Stimulated activated CD8-positive, alpha-beta memory T cell treated with anti-CD3 and anti-CD28 coated beads, Interleukin-7, amount 100 ng/mL, for 48 hours (primary cell): Measurements from ENCODE around the gene TBC1D21.
A peak's percentile ranks its signal among the peaks of the same experiment; 100 is the strongest.

ENCODE experiments used
- DNase-seq, 2 donors: peaks; one replicate each; pipeline ENCODE4 v3.0.0-alpha.2; 2020; ENCODE audit warnings: low read depth in 1 of 2; ENCODE audit errors: extremely low read depth in 1 of 2

Gene TBC1D21

DNA sequence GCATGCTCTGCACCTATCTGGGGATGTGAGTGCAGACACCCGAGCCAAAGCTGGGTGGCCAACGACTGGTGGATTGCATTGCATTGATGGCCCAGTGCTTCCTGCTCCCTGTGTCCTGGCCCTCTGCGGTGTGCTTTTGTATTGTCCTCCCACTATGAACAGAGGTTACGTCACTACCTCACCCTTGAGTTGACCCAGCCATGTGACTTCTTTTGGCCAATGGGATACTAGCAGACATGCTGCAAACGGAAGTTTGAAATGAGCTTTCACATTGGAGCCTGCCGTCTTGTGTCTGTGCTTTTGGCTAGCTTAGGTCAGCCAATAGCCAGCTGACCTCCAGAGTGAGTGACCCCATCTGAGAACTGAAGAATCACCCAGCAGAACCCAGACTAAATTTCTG is 15.3 kb upstream of the TBC1D21 start:
- DNase-seq, result no peak

DNA sequence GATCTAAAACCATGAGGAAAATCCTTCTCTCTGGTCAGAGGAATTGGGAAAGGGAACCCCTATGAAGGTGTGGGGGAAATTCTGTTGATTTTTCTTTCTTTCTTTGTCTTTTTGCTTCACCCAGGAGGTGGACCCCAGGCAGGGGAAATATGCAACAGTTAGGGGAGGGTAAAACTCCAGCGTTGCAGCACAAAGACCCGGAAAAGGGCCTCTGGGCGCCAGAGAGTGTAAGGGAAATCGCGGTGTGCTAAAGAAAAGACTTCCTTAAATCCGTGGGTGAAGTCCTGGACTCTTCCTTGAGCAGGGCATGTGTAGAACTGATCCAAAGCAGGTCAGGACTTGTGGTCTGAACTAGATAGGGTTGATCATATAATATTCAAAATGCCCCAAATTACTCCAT is 11.1 kb upstream of the TBC1D21 start:
- DNase-seq, result no peak

DNA sequence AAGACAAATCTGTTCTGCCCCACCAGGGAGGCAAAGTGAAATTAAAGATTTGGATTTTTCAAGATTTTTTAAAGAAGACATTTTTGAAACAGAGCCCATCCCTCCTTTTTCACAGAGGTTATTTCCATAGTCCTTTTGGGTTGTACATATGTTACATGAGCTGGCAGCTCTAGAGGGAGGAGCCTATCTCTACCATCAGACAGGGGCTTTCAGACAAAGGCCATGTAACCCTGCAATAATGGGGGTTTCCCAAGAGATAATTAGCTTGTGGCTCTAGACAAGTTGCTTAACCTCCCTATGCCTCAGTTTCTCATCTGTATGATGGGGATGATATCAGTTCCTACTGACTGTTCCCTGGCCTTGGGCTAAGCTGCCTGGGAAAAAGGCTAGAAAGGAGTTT is 8.0 kb upstream of the TBC1D21 start:
- DNase-seq, result no peak

DNA sequence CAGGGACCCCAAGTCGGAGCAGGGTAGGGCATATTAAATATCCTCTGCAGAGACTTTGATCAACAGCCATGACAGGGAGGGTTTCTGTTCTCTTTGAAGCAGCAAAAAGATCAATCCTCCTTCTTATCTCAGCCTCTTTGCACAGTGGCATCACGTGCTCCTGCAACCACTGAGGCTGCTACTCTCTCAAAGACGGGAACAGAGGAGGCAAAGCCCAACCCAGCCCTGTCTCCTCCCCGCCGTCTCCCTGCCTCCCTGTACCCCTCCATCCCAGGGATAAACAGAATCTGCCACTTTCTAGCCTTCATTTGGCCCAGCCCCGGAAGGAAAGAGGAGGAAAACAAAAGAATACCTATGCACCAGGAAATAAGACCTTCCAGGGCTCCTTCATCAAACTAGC is 7.5 kb upstream of the TBC1D21 start:
- no peak for DNase-seq

DNA sequence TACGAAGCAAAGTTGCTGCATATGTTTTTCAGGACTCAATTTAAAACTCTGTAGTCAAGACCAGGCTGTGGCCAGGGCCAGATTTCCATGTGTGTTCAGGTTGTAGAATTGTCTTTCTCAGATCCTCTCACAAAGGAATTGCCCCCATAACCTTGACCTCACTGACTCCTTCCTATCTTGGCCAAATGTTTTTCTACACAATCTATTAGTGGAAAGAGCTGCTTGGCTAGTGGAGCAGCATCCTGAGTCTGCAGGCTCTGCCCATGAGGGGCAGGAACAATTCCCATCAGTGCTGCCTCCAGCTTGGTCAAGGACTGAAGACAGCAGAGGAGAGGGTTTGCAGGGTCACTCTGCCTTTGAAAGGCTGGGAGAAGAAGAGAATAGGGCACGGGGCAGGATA is 6.9 kb upstream of the TBC1D21 start:
- DNase-seq, result no peak

DNA sequence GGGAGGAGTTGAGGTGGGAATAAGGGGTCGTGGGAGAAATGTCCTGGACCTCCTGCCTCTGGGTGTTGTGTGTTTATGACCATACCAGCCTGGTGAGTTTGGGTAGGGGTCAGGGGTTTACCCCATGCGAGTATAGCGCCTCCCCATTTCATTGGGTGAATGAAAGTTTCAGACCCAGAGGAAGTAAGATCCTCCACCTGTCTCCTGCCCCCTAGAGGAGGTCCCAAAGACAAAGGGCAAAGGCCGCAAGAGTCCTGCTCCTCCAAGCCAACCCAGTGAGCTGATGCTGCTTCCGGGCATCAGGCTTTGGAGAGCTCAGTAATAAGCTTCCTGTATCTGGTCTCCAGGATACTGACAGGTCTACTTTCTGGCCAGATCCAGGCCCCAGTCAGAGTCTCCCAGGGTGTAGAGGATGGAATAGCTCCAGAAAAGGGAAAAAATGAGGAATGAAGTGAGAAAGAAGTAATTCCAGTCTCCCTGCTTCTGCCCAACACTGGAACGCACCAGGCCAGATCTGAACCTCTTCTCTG is 6.4 kb upstream of the TBC1D21 start:
- DNase-seq, result no peak

DNA sequence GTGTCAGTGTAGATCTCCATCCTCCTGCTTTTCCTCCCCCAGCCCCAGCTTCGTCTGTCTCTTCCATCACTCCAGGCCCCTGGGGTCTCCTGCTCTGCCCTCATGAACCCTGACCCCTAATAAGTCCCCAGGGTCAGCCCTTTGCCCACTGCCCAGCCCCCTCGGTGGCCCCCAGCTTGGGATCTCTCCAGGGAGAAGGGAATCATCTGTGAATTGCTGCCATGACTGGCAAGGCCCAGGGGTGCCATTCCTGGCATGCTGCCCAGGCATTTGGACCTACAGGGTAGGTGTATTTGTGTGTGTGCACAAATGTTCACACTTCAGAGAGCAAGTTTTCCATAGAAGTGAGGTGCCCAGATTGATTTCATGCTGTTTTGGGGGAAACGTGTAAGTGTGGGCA is 5.9 kb upstream of the TBC1D21 start:
- DNase-seq, result no peak

DNA sequence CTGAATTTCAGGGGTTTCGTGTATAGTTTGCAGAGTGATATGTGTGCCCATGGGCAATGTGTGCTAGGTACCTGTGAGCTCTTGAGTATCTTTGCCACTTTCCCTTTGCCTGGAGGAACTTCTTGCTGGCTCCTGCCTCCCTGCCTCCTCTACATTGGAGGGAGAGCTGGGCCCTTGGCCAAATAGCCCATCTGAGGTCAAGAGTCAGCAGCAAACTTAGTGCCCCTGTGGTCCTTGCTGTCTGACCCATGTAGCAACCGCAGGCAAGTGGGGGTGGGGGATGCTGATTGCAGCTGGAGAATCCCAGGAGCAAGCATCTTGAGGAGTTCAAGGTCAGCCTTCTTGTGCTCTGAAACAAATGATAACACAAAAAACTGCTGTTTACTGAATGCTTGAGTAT is 5.4 kb upstream of the TBC1D21 start:
- no peak for DNase-seq

DNA sequence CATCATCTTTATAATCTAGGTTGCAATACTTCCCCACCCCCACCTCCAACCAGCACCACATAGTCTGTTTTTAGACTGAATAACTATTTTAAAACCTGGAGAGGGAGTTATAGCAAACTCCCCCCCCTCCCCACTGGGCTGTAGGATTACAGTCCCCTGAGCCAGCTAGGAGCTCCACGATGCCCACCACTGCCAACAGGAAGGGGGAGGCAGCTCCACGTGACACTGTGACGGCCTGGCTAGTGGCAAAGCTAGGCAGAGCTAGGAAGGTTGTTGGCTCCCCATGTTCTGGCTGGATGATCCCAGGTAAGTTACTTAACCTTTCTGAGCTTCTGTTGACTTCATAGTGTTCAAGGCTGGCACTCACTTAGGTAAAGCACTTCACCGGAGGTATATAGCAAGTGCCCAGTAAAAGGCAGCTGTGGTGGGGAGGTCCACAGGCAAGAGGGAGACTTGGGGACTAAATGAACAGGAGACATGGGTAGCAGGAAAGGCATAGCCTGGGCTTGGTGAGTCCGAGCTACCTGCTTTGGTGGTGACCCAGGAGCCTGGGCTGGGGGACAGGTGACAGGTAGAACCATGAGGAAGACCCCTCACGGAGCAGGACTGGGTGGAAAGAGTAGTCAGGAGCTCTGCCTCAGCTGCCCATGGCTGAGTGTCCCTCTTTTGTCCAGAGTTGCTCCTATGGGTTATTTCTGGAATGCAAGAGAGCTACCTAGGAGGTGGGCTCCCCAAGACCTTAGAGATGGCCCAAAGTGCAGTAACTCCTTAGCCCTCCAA is 4.0 kb upstream of the TBC1D21 start:
- no peak for DNase-seq

DNA sequence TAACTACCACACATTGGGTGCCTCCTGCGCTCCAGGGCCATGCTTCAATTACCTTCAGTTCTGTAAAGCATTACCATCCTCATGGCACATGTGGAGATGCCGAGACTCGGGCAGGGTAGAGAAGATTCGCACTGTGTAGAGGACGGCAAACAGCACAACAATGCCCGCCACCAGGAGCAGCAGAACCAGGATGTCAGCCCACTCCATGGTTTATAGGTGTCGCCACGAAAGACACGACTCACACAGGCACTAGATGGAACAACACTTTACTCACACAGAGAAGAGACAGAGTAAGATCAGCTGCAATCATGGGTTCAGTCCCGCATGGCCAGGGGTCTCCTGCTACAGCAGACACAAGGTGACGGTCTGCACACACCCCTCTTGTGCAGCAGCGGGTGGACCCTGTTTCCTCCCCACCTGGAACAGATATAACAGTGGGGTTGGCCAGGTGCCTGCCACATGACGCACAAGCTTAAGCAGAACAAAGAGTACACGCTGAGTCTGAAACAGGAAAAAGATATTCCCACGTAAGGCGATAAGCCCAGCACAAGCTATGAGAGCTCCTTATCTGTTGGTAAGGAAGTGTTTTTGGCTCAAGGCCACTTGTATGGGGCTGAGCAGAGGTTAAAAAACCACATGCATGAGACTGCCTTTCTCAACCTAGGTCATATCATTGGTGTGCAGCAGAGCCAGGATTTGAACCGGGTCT is 2.5 kb upstream of the TBC1D21 start:
- DNase-seq, result no peak

DNA sequence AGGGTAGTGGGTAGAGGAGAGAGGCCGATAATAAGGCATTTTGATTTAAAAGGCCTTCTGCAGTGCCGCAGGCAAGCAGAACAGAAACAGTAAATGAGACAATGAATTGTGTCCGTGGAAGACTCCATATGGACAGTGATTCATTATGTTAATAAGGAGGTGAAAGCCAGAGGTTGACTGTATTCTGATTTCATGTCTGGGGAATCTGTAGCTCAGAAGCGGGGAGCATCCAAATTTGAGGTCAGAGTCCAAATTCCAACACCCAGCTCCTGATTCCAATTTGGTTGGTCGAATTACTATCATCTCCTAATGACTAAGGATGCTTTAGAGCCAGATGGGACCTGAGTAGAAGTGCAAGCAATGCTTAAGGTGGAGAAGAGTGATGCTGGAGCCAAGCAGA is 1.0 kb upstream of the TBC1D21 start:
- DNase-seq, result no peak

DNA sequence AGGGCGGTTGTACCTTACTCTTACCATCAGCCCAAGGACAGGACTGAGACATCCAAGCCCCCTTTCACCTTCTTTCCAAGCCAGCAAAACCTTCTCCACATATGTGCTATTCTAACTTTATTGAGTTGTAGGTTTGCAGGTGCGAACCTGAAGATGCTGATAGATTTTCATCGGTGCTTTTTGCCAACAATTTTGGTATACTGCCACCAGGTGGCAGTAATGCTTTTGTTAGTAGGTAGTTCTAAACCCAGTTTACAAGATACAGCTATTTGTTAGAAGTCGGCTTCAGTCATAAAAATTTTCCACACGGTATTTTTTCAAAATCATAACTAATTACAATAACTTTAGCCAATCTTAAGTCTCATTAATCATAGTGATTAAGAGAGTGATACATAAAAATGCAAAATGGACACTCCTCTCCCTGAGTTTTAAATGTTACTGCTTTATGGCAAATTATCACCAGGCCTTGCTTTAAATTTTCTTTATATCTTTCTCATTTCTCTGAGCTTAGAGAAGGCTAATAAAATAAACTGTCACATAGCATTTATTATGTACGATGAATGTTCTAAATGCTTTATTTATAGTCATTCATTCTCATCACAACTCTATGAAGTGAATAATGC is 636 bp downstream of the TBC1D21 start:
- peak in 1 of 2 donors; percentile 14 for DNase-seq

DNA sequence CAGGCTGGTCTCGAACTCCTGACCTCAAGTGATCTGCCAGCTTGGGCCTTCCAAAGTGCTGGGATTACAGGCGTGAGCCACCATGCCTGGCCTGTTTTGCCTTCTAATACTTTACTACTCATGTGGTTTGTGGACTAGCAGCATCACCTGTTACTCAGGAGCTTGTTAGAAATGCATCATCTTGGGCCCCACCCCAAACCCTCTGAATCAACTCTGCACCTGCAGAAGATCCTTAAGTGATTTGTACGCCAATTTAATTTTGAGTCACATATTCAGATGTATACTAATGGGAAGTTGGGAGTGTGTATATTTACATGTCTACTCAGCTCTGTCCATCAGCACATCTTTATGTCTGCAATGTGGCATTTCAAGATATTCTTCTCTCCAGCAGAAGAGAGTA is 6.1 kb downstream of the TBC1D21 start:
- no peak for DNase-seq

DNA sequence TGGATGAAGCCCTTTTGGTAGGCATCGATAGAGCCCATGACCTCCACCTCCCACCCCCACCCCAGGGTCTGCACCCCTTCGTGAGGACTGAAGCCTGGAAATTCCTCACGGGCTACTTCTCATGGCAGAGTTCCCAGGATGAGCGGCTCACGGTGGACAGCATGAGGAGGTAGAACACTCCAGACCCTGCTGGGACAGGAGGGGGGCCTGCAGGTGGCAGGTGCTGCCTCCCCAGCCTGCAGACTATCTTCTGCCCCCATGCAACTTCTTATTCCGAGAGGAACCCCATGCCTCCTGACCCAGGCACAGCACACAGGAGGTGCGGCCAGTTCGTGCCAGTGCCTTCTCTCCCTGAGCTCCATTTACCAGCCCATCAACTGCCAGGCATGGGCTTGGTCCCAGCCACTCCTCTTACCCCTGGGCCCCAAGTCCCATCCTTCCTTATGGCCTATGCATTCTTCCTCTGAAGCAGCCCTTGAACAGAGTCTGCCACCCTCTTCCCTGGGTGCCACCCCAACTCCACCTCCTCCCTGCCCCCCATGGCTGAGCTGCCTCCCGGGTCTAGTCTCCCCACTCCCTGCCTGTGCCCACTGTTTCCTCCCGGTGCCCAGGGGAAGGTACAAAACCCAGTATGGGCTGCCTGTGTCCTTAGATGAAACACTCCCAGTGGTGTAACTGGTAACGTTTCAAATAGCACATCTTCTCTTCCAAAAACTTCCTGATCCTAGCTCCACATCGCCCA is 8.4 kb downstream of the TBC1D21 start:
- no peak for DNase-seq

DNA sequence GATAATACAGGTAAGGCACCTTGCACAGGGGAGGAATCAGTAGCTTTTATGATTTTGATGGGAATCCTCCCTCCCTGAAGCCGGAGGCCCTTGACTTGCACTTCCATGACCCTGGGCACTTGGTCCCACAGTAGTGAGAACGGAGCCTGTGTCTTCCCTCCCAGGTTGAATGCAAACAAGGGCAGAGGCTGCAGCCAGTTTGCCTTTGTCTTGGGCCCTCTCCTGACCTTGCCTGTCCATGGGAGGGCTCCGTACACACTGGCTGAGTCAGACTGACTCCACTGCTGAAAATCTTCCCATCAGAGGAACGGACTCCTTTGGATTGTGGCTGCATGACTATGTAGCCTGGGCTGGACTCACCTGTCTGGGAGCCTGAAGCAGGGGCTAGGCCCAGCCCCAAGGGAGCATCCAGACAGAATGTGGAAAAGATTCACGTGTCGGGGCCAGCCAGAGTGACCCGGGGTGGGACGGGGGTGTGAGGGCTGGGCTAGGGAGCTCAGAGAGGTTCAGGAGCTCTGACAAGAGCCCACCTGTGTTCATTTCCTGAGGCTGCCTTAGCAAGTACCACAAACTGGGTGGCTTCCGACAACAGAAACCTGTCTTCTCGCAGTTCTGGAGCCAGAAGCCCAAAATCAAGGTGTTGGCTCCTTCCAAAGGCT is 9.5 kb downstream of the TBC1D21 start:
- no peak for DNase-seq

DNA sequence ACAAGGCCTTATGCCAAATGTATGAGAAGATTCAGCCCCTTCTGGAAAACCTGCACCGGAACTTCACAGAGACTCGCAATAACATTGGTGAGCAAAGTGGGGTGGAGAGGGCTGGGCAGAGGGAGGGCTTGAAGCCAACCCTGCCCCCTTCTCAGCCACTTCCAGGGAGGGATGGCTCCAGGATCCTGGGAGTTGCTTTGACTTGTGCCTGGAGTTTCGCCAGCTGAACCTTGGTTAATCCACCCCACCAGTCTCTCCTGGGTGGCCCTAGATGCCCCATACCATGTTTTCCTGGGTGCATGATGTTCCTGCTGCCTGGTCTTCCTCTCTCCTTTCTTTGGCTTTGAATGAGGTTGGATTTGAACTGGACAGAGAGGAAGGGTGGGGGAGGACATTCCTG is 10.8 kb downstream of the TBC1D21 start:
- DNase-seq, result no peak

DNA sequence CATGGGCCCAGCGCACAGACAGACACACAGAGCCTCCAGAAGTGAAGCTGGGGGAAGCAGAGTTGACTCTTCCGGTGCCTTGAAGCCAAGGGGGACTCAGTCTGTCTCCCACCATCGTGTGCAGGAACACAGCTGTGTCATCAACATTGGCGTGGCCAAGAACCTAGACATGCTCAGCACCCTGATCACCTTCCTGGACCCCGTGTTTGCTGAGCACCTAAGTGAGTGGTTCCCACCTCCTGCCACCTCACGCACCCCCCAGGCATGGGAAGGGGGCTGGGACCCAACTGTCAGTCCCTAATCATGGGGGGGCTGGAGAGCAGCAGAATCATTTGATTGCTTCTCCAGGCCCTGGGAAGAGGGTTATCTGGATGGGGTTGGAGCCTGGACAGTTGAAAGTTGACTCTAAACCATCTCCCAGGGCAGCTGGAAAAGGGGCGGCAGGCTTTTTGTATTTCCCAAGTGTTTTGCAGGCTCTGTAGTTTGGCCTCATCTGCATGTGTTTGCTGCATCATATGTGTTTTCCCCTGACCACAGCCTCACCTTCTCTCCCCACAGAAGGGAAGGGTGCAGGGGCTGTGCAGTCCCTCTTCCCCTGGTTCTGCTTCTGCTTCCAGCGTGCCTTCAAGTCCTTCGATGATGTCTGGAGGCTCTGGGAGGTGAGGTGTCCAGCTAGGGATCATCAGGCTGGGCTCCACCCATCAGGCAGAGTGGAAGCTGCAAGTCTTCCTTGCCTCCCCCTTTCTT is 12.8 kb downstream of the TBC1D21 start:
- no peak for DNase-seq

DNA sequence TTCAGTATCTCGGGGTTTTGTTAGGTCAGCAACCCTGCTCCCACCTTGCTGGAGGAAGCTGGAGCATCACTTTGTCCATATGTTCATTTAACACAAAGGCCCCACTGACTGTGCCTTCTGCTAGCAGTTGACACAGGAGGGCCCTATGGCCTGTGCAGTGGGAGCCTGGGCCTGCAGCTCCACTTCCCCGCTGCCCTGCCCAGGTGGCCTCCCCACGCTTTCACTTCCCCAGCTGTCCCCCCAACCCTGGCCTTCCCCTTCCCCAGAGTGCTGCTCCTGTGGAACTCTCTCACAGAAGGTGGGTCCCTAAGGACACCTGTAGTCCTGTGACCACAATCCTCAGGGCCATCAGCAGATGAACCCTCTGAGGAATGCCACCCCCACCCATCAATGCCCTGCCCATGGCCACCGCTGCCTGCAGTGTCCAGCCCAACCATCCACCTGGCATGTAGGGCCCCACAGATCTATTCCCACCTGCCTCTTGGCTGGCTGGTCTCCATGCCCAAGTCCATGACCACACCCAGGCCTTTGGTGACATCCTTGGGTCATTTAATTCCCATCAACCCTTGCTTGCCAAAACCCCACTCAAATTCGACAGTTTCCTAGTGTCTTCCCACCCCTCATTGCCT is 13.5 kb downstream of the TBC1D21 start:
- no peak for DNase-seq

DNA sequence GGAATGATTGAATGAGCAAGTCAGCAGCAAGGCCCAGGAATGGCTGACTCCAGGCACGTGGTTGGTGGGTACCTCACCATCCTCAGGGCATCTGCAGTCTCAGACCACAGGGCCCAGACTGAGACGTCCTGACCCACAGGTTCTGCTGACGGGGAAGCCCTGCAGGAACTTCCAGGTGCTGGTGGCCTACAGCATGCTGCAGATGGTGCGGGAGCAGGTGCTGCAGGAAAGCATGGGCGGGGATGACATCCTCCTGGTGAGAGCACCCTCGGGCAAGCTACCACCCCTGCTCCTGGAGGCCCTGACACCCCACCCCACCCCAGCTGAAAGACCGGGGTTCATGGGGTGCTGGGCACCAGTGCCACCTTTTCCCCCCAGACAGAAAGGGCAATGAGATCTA is 14.1 kb downstream of the TBC1D21 start:
- no peak for DNase-seq
